ENCODE data around the gene CFAP299. TPM values are rescaled to one million over a fixed set of nuclear protein-coding genes. Genes with fewer than 3 reads are reported as not detected.
A peak's percentile ranks its signal among the peaks of the same experiment; 100 is the strongest.
"Not testable (repeated sequence)": the region's sequence is repeated elsewhere in the genome, so short reads cannot be mapped to it uniquely, and the experiment has no call there.

The CFAP299 gene
- total RNA-seq, 2 experiments from 2014 or later = not detected

- ATAC-seq (no peak), DNase-seq (no peak)
- Mint-ChIP-seq H3K27ac (no peak overlapping the region), H3K4me3 (no peak overlapping the region), H3K9me3 (ENCODE audit: insufficient read depth) (no peaks in the 10 kb centered on the region), H3K4me1 (ENCODE audit: low read depth) (peaks cover 9% of the 10 kb centered on the region), H3K27me3 (ENCODE audit: low read depth) (no peaks in the 10 kb centered on the region), H3K36me3 (ENCODE audit: low read depth) (no peaks in the 10 kb centered on the region)
- CTCF ChIA-PET = no interaction called here
- POLR2A ChIA-PET = no interaction called here
These were observed 98.7 kb downstream of the CFAP299 start for GRCh38 chr4:80434238-80434637.

- Mint-ChIP-seq H3K9me3 (ENCODE audit: insufficient read depth) (peaks cover 8% of the 10 kb centered on the region), H3K27ac (no peak overlapping the region), H3K4me3 (no peak overlapping the region), H3K36me3 (ENCODE audit: low read depth) (peaks cover 7% of the 10 kb centered on the region), H3K4me1 (ENCODE audit: low read depth) (peaks cover 22% of the 10 kb centered on the region), H3K27me3 (ENCODE audit: low read depth) (no peaks in the 10 kb centered on the region)
- ChIA-PET CTCF (interaction anchor here (1.0 kb wide), 1 partner anchor 73 kb away, joined by 3 read pairs; no protein-coding TSS in a partner anchor), POLR2A (no interaction called here)
- DNase-seq (no peak), ATAC-seq (no peak)
These were observed 102.5 kb downstream of the CFAP299 start for GRCh38 chr4:80438016-80438415.

GRCh38 chr4:80439294-80440061 is 103.9 kb downstream of the CFAP299 start:
- peak; percentile 61 for DNase-seq
- CTCF ChIA-PET = interaction anchor here (0.8 to 0.9 kb wide), 2 partner anchors 10 to 77 kb away, joined by 3 read pairs; no protein-coding TSS in a partner anchor
- peak overlapping the region; percentile 54 for H3K27ac Mint-ChIP-seq
- POLR2A ChIA-PET = interaction anchor here (0.6 kb wide), 1 partner anchor 16 kb away, joined by 3 read pairs; no protein-coding TSS in a partner anchor
- not testable (repeated sequence) for H3K36me3 Mint-ChIP-seq (ENCODE audit: low read depth); H3K4me3 Mint-ChIP-seq; H3K27me3 Mint-ChIP-seq (ENCODE audit: low read depth); H3K9me3 Mint-ChIP-seq (ENCODE audit: insufficient read depth); ATAC-seq
- H3K4me1 Mint-ChIP-seq (ENCODE audit: low read depth) = peaks cover 22% of the 10 kb centered on the region

- Mint-ChIP-seq H3K27me3 (ENCODE audit: low read depth) (no peaks in the 10 kb centered on the region), H3K9me3 (ENCODE audit: insufficient read depth) (peaks cover 8% of the 10 kb centered on the region), H3K4me1 (ENCODE audit: low read depth) (no peaks in the 10 kb centered on the region), H3K4me3 (no peak overlapping the region), H3K36me3 (ENCODE audit: low read depth) (no peaks in the 10 kb centered on the region), H3K27ac (no peak overlapping the region)
- ChIA-PET POLR2A (no interaction called here), CTCF (no interaction called here)
- no peak for ATAC-seq
- no peak for DNase-seq
These were observed 110.7 kb downstream of the CFAP299 start for GRCh38 chr4:80446248-80446647.

- POLR2A ChIA-PET = no interaction called here
- CTCF ChIA-PET = no interaction called here
- no peak overlapping the region for H3K4me3 Mint-ChIP-seq
- H3K4me1 Mint-ChIP-seq (ENCODE audit: low read depth) = no peaks in the 10 kb centered on the region
- no peak for ATAC-seq
- no peak for DNase-seq
- H3K36me3 Mint-ChIP-seq (ENCODE audit: low read depth) = no peaks in the 10 kb centered on the region
- H3K9me3 Mint-ChIP-seq (ENCODE audit: insufficient read depth) = peaks cover 8% of the 10 kb centered on the region
- no peaks in the 10 kb centered on the region for H3K27me3 Mint-ChIP-seq (ENCODE audit: low read depth)
- H3K27ac Mint-ChIP-seq = no peak overlapping the region
These were observed 111.1 kb downstream of the CFAP299 start for GRCh38 chr4:80446664-80447063.

GRCh38 chr4:80447493-80447892 is 112.0 kb downstream of the CFAP299 start:
- no peak for DNase-seq
- peaks cover 4% of the 10 kb centered on the region for H3K9me3 Mint-ChIP-seq (ENCODE audit: insufficient read depth)
- ChIA-PET CTCF (no interaction called here), POLR2A (no interaction called here)
- no peak for ATAC-seq
- H3K27me3 Mint-ChIP-seq (ENCODE audit: low read depth) = no peaks in the 10 kb centered on the region
- H3K4me1 Mint-ChIP-seq (ENCODE audit: low read depth) = no peaks in the 10 kb centered on the region
- H3K36me3 Mint-ChIP-seq (ENCODE audit: low read depth) = no peaks in the 10 kb centered on the region
- no peak overlapping the region for H3K4me3 Mint-ChIP-seq
- H3K27ac Mint-ChIP-seq = no peak overlapping the region

- H3K9me3 Mint-ChIP-seq (ENCODE audit: insufficient read depth) = no peaks in the 10 kb centered on the region
- no peak overlapping the region for H3K4me3 Mint-ChIP-seq
- H3K4me1 Mint-ChIP-seq (ENCODE audit: low read depth) = no peaks in the 10 kb centered on the region
- POLR2A ChIA-PET = no interaction called here
- ATAC-seq = no peak
- H3K36me3 Mint-ChIP-seq (ENCODE audit: low read depth) = no peaks in the 10 kb centered on the region
- DNase-seq = no peak
- no peak overlapping the region for H3K27ac Mint-ChIP-seq
- CTCF ChIA-PET = no interaction called here
- H3K27me3 Mint-ChIP-seq (ENCODE audit: low read depth) = no peaks in the 10 kb centered on the region
These were observed 112.5 kb downstream of the CFAP299 start for GRCh38 chr4:80448056-80448455.

- POLR2A ChIA-PET = no interaction called here
- Mint-ChIP-seq H3K27ac (no peak overlapping the region), H3K4me1 (ENCODE audit: low read depth) (no peaks in the 10 kb centered on the region), H3K4me3 (no peak overlapping the region), H3K27me3 (ENCODE audit: low read depth) (no peaks in the 10 kb centered on the region), H3K9me3 (ENCODE audit: insufficient read depth) (peaks cover 4% of the 10 kb centered on the region), H3K36me3 (ENCODE audit: low read depth) (peaks cover 5% of the 10 kb centered on the region)
- ATAC-seq = no peak
- CTCF ChIA-PET = no interaction called here
- no peak for DNase-seq
These were observed 116.5 kb downstream of the CFAP299 start for GRCh38 chr4:80452055-80452454.

- ChIA-PET POLR2A (no interaction called here), CTCF (no interaction called here)
- no peaks in the 10 kb centered on the region for H3K4me1 Mint-ChIP-seq (ENCODE audit: low read depth)
- no peaks in the 10 kb centered on the region for H3K27me3 Mint-ChIP-seq (ENCODE audit: low read depth)
- peaks cover 5% of the 10 kb centered on the region for H3K36me3 Mint-ChIP-seq (ENCODE audit: low read depth)
- ATAC-seq (no peak), DNase-seq (no peak)
- no peak overlapping the region for H3K4me3 Mint-ChIP-seq
- no peak overlapping the region for H3K27ac Mint-ChIP-seq
- H3K9me3 Mint-ChIP-seq (ENCODE audit: insufficient read depth) = peaks cover 4% of the 10 kb centered on the region
These were observed 117.2 kb downstream of the CFAP299 start for GRCh38 chr4:80452768-80453167.

GRCh38 chr4:80454040-80454439 is 118.5 kb downstream of the CFAP299 start:
- DNase-seq = no peak
- no peaks in the 10 kb centered on the region for H3K4me1 Mint-ChIP-seq (ENCODE audit: low read depth)
- peaks cover 5% of the 10 kb centered on the region for H3K36me3 Mint-ChIP-seq (ENCODE audit: low read depth)
- ChIA-PET CTCF (no interaction called here), POLR2A (no interaction called here)
- H3K4me3 Mint-ChIP-seq = no peak overlapping the region
- H3K27ac Mint-ChIP-seq = no peak overlapping the region
- no peak for ATAC-seq
- peaks cover 4% of the 10 kb centered on the region for H3K9me3 Mint-ChIP-seq (ENCODE audit: insufficient read depth)
- H3K27me3 Mint-ChIP-seq (ENCODE audit: low read depth) = no peaks in the 10 kb centered on the region

- no peaks in the 10 kb centered on the region for H3K27me3 Mint-ChIP-seq (ENCODE audit: low read depth)
- H3K27ac Mint-ChIP-seq = no peak overlapping the region
- no peaks in the 10 kb centered on the region for H3K4me1 Mint-ChIP-seq (ENCODE audit: low read depth)
- H3K4me3 Mint-ChIP-seq = no peak overlapping the region
- ATAC-seq = no peak
- CTCF ChIA-PET = no interaction called here
- DNase-seq = no peak
- POLR2A ChIA-PET = no interaction called here
- peaks cover 5% of the 10 kb centered on the region for H3K36me3 Mint-ChIP-seq (ENCODE audit: low read depth)
- H3K9me3 Mint-ChIP-seq (ENCODE audit: insufficient read depth) = peaks cover 4% of the 10 kb centered on the region
These were observed 119.0 kb downstream of the CFAP299 start for GRCh38 chr4:80454556-80454955.

- CTCF ChIA-PET = interaction anchor here (0.8 kb wide), 2 partner anchors 9 to 510 kb away, joined by 3 read pairs; no protein-coding TSS in a partner anchor
- no peak overlapping the region for H3K27ac Mint-ChIP-seq
- peaks cover 14% of the 10 kb centered on the region for H3K4me1 Mint-ChIP-seq (ENCODE audit: low read depth)
These were observed 124.5 kb downstream of the CFAP299 start for GRCh38 chr4:80459918-80460473.

More at GRCh38 chr4:80459918-80460473, 124.5 kb downstream of the CFAP299 start:
- Mint-ChIP-seq H3K36me3 (ENCODE audit: low read depth) (peaks cover 7% of the 10 kb centered on the region), H3K9me3 (ENCODE audit: insufficient read depth) (peaks cover 6% of the 10 kb centered on the region), H3K4me3 (no peak overlapping the region), H3K27me3 (ENCODE audit: low read depth) (no peaks in the 10 kb centered on the region)
- ATAC-seq = no peak
- DNase-seq = no peak
- POLR2A ChIA-PET = no interaction called here

All from activated CD8-positive, alpha-beta T cell treated with anti-CD3 and anti-CD28 coated beads, Interleukin-2, amount 10 ng/mL, durations not matched to agents 7 days and 5 days (primary cell).